ENCODE measurements around the gene PLCH2. TPM values are rescaled to one million over a fixed set of nuclear protein-coding genes. Genes with fewer than 3 reads are reported as not detected.

PLCH2 gene
- total RNA-seq, 1 experiment from 2014 or later, result 0.10 TPM

Other genes with a start within 250 kb of the PLCH2 start
- gene SKI, start 248.0 kb upstream of the PLCH2 start, total RNA-seq (2014; rRNA removed; shearing (Covaris generic)), result 12.7 and 18.0 TPM in 2 replicates
- gene MORN1, start 84.7 kb upstream of the PLCH2 start, total RNA-seq (2014; rRNA removed; shearing (Covaris generic)), result 5.6 and 9.4 TPM in 2 replicates
- 149 and 174 TPM in 2 replicates for gene RER1, start 84.4 kb upstream of the PLCH2 start, total RNA-seq (2014; rRNA removed; shearing (Covaris generic))
- 22.5 and 25.6 TPM in 2 replicates for gene PEX10, start 63.7 kb upstream of the PLCH2 start, total RNA-seq (2014; rRNA removed; shearing (Covaris generic))
- gene PANK4, start 50.3 kb downstream of the PLCH2 start, total RNA-seq (2014; rRNA removed; shearing (Covaris generic)), result 22.5 and 27.5 TPM in 2 replicates
- not detected in 2 replicates for gene HES5, start 54.0 kb downstream of the PLCH2 start, total RNA-seq (2014; rRNA removed; shearing (Covaris generic))
- 6.6 and 16.6 TPM in 2 replicates for gene TNFRSF14, start 80.1 kb downstream of the PLCH2 start, total RNA-seq (2014; rRNA removed; shearing (Covaris generic))
- 17.7 and 21.1 TPM in 2 replicates for gene PRXL2B, start 110.5 kb downstream of the PLCH2 start, total RNA-seq (2014; rRNA removed; shearing (Covaris generic))
- gene MMEL1, start 156.7 kb downstream of the PLCH2 start, total RNA-seq (2014; rRNA removed; shearing (Covaris generic)), result not detected in 2 replicates